CD4-positive, CD25-positive, alpha-beta regulatory T cell (primary cell): Measurements from ENCODE around the gene ZMAT5. TPM values are rescaled to one million over a fixed set of nuclear protein-coding genes. Genes with fewer than 3 reads are reported as not detected.
A peak's percentile ranks its signal among the peaks of the same experiment; 100 is the strongest.

Experiments
- ATAC-seq, 2 donors: fragments of 150-1000 bp; cut with Tn5 transposase; one replicate each; pipeline ENCODE4 v1.10.0; 2021; ENCODE audit warnings: low read depth in 2 of 2, moderate number of reproducible peaks in 2 of 2, moderate library complexity in 1 of 2
- DNase-seq, 3 donors: peaks; one replicate each; pipeline versions ENCODE4 v3.0.0 to v3.0.0-alpha.2; 2012 to 2022; ENCODE audit warnings: mixed read lengths in 1 of 3
- H3K27ac ChIP-seq: one replicate; pipeline ENCODE4 v1.7.0; 2013; ENCODE audit warnings: mild to moderate bottlenecking, low read length; ENCODE audit not compliant: insufficient read depth, poor library complexity, severe bottlenecking
- H3K27me3 ChIP-seq: one replicate; pipeline ENCODE4 v1.7.0; 2013; ENCODE audit warnings: low read length; ENCODE audit not compliant: control insufficient read depth, insufficient read depth
- H3K36me3 ChIP-seq: one replicate; pipeline ENCODE4 v1.7.0; 2013; ENCODE audit warnings: mild to moderate bottlenecking, low read length, moderate library complexity; ENCODE audit not compliant: control insufficient read depth, insufficient read depth
- H3K4me1 ChIP-seq: 2 replicates; pipeline ENCODE4 v1.7.0; 2013; ENCODE audit warnings: mild to moderate bottlenecking, low read length; ENCODE audit not compliant: insufficient read depth, control insufficient read depth, poor library complexity, severe bottlenecking
- H3K4me3 ChIP-seq: one replicate; pipeline ENCODE4 v1.7.0; 2013; ENCODE audit warnings: low read depth, mild to moderate bottlenecking, low read length, moderate library complexity
- H3K9me3 ChIP-seq, 2 experiments: 1 replicate in 1 of 2; 2 replicates in 1 of 2; pipeline ENCODE4 v1.7.0; 2013; ENCODE audit warnings: low read length in 2 of 2, mild to moderate bottlenecking in 1 of 2, moderate library complexity in 1 of 2; ENCODE audit not compliant: control insufficient read depth in 2 of 2
- H3K27ac Mint-ChIP-seq, 3 donors: one replicate each; pipeline ENCODE4 v1.8.0; 2020 to 2022; ENCODE audit warnings: mild to moderate bottlenecking in 3 of 3, mixed read lengths in 3 of 3, moderate library complexity in 2 of 3
- H3K27me3 Mint-ChIP-seq: one replicate; pipeline ENCODE4 v1.8.0; 2022; ENCODE audit warnings: mild to moderate bottlenecking, mixed read lengths
- H3K36me3 Mint-ChIP-seq: one replicate; pipeline ENCODE4 v1.8.0; 2020; ENCODE audit warnings: mixed read lengths
- H3K4me1 Mint-ChIP-seq, 4 donors: one replicate each; pipeline ENCODE4 v1.8.0; 2020 to 2022; ENCODE audit warnings: mixed read lengths in 4 of 4, mild to moderate bottlenecking in 1 of 4
- H3K4me3 Mint-ChIP-seq, 4 donors: one replicate each; pipeline ENCODE4 v1.8.0; 2020 to 2022; ENCODE audit warnings: mild to moderate bottlenecking in 4 of 4, mixed read lengths in 4 of 4, moderate library complexity in 3 of 4
- H3K9me3 Mint-ChIP-seq, 7 donors: one replicate each; pipeline ENCODE4 v1.8.0; 2020 to 2022; ENCODE audit warnings: mixed read lengths in 7 of 7, mild to moderate bottlenecking in 3 of 7, moderate library complexity in 2 of 7
- polyA plus RNA-seq, 4 donors: library from polyadenylated mRNA; unstranded; fragments of 300-500 nt; fragmentation: Illumina TruSeq; gene quantifications; one replicate each; pipeline ENCODE4 v1.2.3, GENCODE V29; 2021
- total RNA-seq: library from RNA; stranded (reverse); gene quantifications from one replicate; pipeline ENCODE4 v1.2.3, GENCODE V29; 2022

The ZMAT5 gene
- total and polyA plus RNA-seq, 5 donors from 2014 or later: 18.6 to 69.9 (median 62.1) TPM

GRCh38 chr22:29810216-29810615 is 43.4 kb upstream of the ZMAT5 start:
- Histone ChIP-seq H3K27ac (no peak overlapping the region), H3K27me3 (no peaks in the 10 kb centered on the region), H3K9me3 (no peaks in the 10 kb centered on the region), H3K36me3 (peaks cover 90% of the 10 kb centered on the region), H3K4me1 (no peaks in the 10 kb centered on the region), H3K4me3 (no peak overlapping the region)
- H3K9me3 Mint-ChIP-seq: no peaks in the 10 kb centered on the region
- H3K36me3 Mint-ChIP-seq: peaks cover 71% of the 10 kb centered on the region
- H3K27ac Mint-ChIP-seq: peak overlapping the region in 1 of 3 donors; percentile 45
- ATAC-seq (no peak), DNase-seq (no peak)
- H3K27me3 Mint-ChIP-seq: no peaks in the 10 kb centered on the region
- H3K4me3 Mint-ChIP-seq: no peak overlapping the region
- H3K4me1 Mint-ChIP-seq: no peaks in the 10 kb centered on the region

DNA sequence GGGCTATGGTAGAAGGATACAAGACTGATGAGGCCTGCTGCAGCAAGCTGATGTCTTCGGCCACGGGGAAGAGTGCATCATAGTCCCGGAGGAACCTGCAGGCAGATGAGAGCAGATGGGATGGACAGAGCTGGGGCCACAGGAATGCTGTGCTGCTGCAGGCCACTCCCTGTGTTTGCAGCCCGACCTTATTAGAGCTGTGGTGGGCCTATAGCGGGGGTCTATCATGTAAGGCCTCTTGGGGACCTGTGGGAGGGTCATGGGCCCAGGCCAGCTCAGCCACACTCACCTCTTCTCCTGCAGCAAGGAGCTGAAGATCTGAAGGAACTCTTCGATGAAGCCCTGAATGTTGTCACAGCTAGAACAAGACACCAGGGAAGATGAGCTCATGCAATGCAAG is 39.4 kb upstream of the ZMAT5 start:
- H3K4me3 Mint-ChIP-seq: no peak overlapping the region
- no peaks in the 10 kb centered on the region for H3K9me3 Mint-ChIP-seq
- H3K4me1 Mint-ChIP-seq: no peaks in the 10 kb centered on the region
- no peaks in the 10 kb centered on the region for H3K27me3 ChIP-seq
- no peak for DNase-seq
- no peak overlapping the region for H3K4me3 ChIP-seq
- H3K27ac Mint-ChIP-seq: peak overlapping the region in 1 of 3 donors; percentile 83
- no peak for ATAC-seq
- H3K9me3 ChIP-seq: no peaks in the 10 kb centered on the region
- H3K27me3 Mint-ChIP-seq: no peaks in the 10 kb centered on the region
- no peak overlapping the region for H3K27ac ChIP-seq
- H3K36me3 Mint-ChIP-seq: peaks cover 50% of the 10 kb centered on the region
- peaks cover 87% of the 10 kb centered on the region for H3K36me3 ChIP-seq
- no peaks in the 10 kb centered on the region for H3K4me1 ChIP-seq

- Histone ChIP-seq H3K27ac (no peak overlapping the region), H3K36me3 (peaks cover 88% of the 10 kb centered on the region), H3K9me3 (no peaks in the 10 kb centered on the region), H3K4me1 (no peaks in the 10 kb centered on the region), H3K4me3 (no peak overlapping the region), H3K27me3 (no peaks in the 10 kb centered on the region)
- no peak overlapping the region for H3K4me3 Mint-ChIP-seq
- DNase-seq: no peak
- H3K27ac Mint-ChIP-seq: no peak overlapping the region
- no peaks in the 10 kb centered on the region for H3K4me1 Mint-ChIP-seq
- H3K27me3 Mint-ChIP-seq: no peaks in the 10 kb centered on the region
- H3K9me3 Mint-ChIP-seq: no peaks in the 10 kb centered on the region
- ATAC-seq: no peak
- peaks cover 52% of the 10 kb centered on the region for H3K36me3 Mint-ChIP-seq
These were observed 38.2 kb upstream of the ZMAT5 start for GRCh38 chr22:29804985-29805384.

- no peaks in the 10 kb centered on the region for H3K4me1 ChIP-seq
- peaks cover 96% of the 10 kb centered on the region for H3K36me3 ChIP-seq
- peaks cover 0 to 6% (median 0%) of the 10 kb centered on the region in 4 donors for H3K4me1 Mint-ChIP-seq
- H3K4me3 ChIP-seq: no peak overlapping the region
- peaks cover 53% of the 10 kb centered on the region for H3K36me3 Mint-ChIP-seq
- no peaks in the 10 kb centered on the region for H3K9me3 Mint-ChIP-seq
- DNase-seq (no peak), ATAC-seq (no peak)
- H3K27ac Mint-ChIP-seq: peak overlapping the region in 1 of 3 donors; percentile 64
- no peaks in the 10 kb centered on the region for H3K9me3 ChIP-seq
- no peak overlapping the region for H3K27ac ChIP-seq
- no peak overlapping the region for H3K4me3 Mint-ChIP-seq
- no peaks in the 10 kb centered on the region for H3K27me3 ChIP-seq
- H3K27me3 Mint-ChIP-seq: no peaks in the 10 kb centered on the region
These were observed 36.4 kb upstream of the ZMAT5 start for GRCh38 chr22:29803190-29803589.

DNA sequence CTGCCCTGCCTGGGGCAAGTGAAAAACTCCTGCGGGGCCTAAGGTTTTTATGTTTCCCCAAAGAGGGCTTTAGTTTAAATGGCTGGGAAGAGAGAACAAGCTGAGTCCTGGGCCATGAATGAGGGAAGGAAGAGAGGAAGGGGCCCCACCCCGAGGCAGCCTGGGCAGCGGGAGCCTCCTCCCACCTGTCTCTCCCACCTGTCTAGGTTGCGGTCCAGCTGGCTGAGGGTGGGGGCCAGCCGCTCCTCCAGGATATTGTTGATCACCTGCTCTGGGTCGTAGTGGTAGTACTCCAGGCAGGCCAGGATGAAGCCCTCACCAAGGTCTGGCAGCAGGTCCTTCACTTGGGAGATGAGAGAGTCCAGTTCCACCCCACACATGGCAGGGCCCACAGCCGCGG is 35.0 kb upstream of the ZMAT5 start:
- no peak overlapping the region for H3K4me3 ChIP-seq
- Mint-ChIP-seq H3K9me3 (no peaks in the 10 kb centered on the region), H3K27ac (peak overlapping the region in 1 of 3 donors; percentile 74), H3K4me1 (peaks cover 0 to 6% (median 0%) of the 10 kb centered on the region in 4 donors), H3K36me3 (peaks cover 49% of the 10 kb centered on the region), H3K27me3 (no peaks in the 10 kb centered on the region), H3K4me3 (no peak overlapping the region)
- peaks cover 91% of the 10 kb centered on the region for H3K36me3 ChIP-seq
- no peaks in the 10 kb centered on the region for H3K4me1 ChIP-seq
- ATAC-seq (no peak), DNase-seq (no peak)
- H3K9me3 ChIP-seq: no peaks in the 10 kb centered on the region
- H3K27ac ChIP-seq: no peak overlapping the region
- no peaks in the 10 kb centered on the region for H3K27me3 ChIP-seq

GRCh38 chr22:29801153-29801552 is 34.3 kb upstream of the ZMAT5 start:
- H3K4me1 ChIP-seq: no peaks in the 10 kb centered on the region
- no peak overlapping the region for H3K27ac ChIP-seq
- H3K27me3 ChIP-seq: no peaks in the 10 kb centered on the region
- no peak for ATAC-seq
- Mint-ChIP-seq H3K27ac (no peak overlapping the region), H3K9me3 (no peaks in the 10 kb centered on the region), H3K36me3 (peaks cover 48% of the 10 kb centered on the region), H3K4me1 (peaks cover 0 to 6% (median 0%) of the 10 kb centered on the region in 4 donors), H3K4me3 (no peak overlapping the region), H3K27me3 (no peaks in the 10 kb centered on the region)
- H3K9me3 ChIP-seq: no peaks in the 10 kb centered on the region
- no peak overlapping the region for H3K4me3 ChIP-seq
- peaks cover 91% of the 10 kb centered on the region for H3K36me3 ChIP-seq
- no peak for DNase-seq

DNA sequence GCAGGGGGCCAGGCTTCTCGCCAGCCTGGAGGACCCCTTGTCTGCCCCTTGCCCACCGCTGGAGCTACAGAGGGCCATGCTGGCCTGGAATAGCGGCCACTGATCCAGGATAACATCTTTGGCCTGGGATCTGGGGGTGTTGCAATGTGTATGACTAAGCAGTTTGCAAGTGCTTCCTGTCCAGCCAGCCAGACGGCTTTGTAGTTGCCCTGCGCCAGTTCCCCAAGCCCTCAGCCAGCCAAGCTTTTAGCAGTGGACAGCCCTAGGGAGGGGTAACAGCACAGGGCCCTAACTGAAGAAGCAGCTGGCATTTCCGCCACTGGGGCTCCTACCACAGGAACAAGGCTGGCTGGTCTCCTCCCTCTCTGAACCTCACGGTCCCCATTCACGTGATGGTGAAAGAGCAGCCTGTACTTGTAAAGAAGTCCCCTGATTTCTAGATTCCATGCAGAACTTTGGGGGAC is 32.4 kb upstream of the ZMAT5 start:
- H3K27ac ChIP-seq: no peak overlapping the region
- peak overlapping the region in 2 of 3 donors; percentile 15 to 78 for H3K27ac Mint-ChIP-seq
- DNase-seq (no peak), ATAC-seq (no peak)
- H3K36me3 Mint-ChIP-seq: peaks cover 42% of the 10 kb centered on the region
- H3K4me1 ChIP-seq: no peaks in the 10 kb centered on the region
- no peaks in the 10 kb centered on the region for H3K9me3 Mint-ChIP-seq
- no peak overlapping the region for H3K4me3 Mint-ChIP-seq
- peaks cover 0 to 6% (median 0%) of the 10 kb centered on the region in 4 donors for H3K4me1 Mint-ChIP-seq
- H3K27me3 ChIP-seq: no peaks in the 10 kb centered on the region
- no peaks in the 10 kb centered on the region for H3K27me3 Mint-ChIP-seq
- H3K4me3 ChIP-seq: no peak overlapping the region
- no peaks in the 10 kb centered on the region for H3K9me3 ChIP-seq
- peaks cover 88% of the 10 kb centered on the region for H3K36me3 ChIP-seq

- Mint-ChIP-seq H3K27me3 (no peaks in the 10 kb centered on the region), H3K36me3 (peaks cover 42% of the 10 kb centered on the region), H3K4me1 (peaks cover 0 to 6% (median 0%) of the 10 kb centered on the region in 4 donors), H3K9me3 (no peaks in the 10 kb centered on the region), H3K4me3 (no peak overlapping the region), H3K27ac (peak overlapping the region in 1 of 3 donors; percentile 78)
- H3K27ac ChIP-seq: no peak overlapping the region
- no peak for ATAC-seq
- no peak overlapping the region for H3K4me3 ChIP-seq
- DNase-seq: no peak
- no peaks in the 10 kb centered on the region for H3K27me3 ChIP-seq
- H3K4me1 ChIP-seq: no peaks in the 10 kb centered on the region
- peaks cover 85% of the 10 kb centered on the region for H3K36me3 ChIP-seq
- no peaks in the 10 kb centered on the region for H3K9me3 ChIP-seq
These were observed 32.0 kb upstream of the ZMAT5 start for GRCh38 chr22:29798801-29799200.
